Spleen (tissue), 7 donors: Measurements from ENCODE around the gene RFNG.

ENCODE experiments used
- CTCF ChIP-seq, 11 experiments: fragments of 200-600 bp in 7 of 11; fragments of 450-650 bp in 4 of 11; sonication (generic) in 4 of 11; IDR thresholded peaks in 8 of 11; conservative IDR thresholded peaks in 3 of 11; 1 replicate in 7 of 11; 2 replicates in 4 of 11; pipeline versions ENCODE4 v1.4.0 to v1.8.0; 2016 to 2021; ENCODE audit warnings: antibody characterized with exemption in 11 of 11, inconsistent platforms in 4 of 11, mild to moderate bottlenecking in 1 of 11
- POLR2A ChIP-seq, 3 donors: fragments of 450-650 bp; IDR thresholded peaks; one replicate each; pipeline ENCODE4 v1.5.1; 2017; ENCODE audit warnings: antibody characterized with exemption in 3 of 3, mild to moderate bottlenecking in 1 of 3
- POLR2AphosphoS5 ChIP-seq, 3 donors: sonication (generic); formaldehyde crosslinking; IDR thresholded peaks; one replicate each; pipeline ENCODE4 v1.5.1; 2017; ENCODE audit warnings: antibody characterized with exemption in 3 of 3
- donor health status: DM: no; HTN: no; CAD: no; lungs with moderate emphysema.
- donor health status: DM: no; HTN: no; CAD: no.
- donor health status: DM: no; HTN: no; CAD: no.

GRCh38 chr17:82017612-82018151, 33.9 kb downstream of the RFNG start:
- TF ChIP-seq POLR2AphosphoS5 (IDR thresholded peaks at IDR 0.05): peak in 1 of 3 donors; percentile 19
- TF ChIP-seq CTCF (IDR thresholded peaks at IDR 0.05 in 8 of 11, conservative IDR thresholded peaks at IDR 0.05 in 3 of 11): no peak
- TF ChIP-seq POLR2A (IDR thresholded peaks at IDR 0.05): no peak
